CD14-positive monocyte (primary cell): ENCODE results near the gene MGLL. TPM values are rescaled to one million over a fixed set of nuclear protein-coding genes. Genes with fewer than 3 reads are reported as not detected.
A peak's percentile ranks its signal among the peaks of the same experiment; 100 is the strongest.

Experiments used
- DNase-seq, 3 donors: peaks; one replicate each; pipeline ENCODE4 v3.0.0-alpha.2; 2011 to 2022
- H2AFZ ChIP-seq: 2 replicates; pipeline ENCODE4 v1.6.0; 2012; ENCODE audit warnings: mild to moderate bottlenecking, low read depth, low read length, inconsistent platforms; ENCODE audit not compliant: insufficient read depth, poor library complexity, severe bottlenecking
- H3K27ac ChIP-seq, 2 donors: 1 replicate in 1 of 2; 2 replicates in 1 of 2; pipeline ENCODE4 v1.5.1; 2012 to 2013; ENCODE audit warnings: low read length in 2 of 2, control low read depth in 1 of 2, inconsistent platforms in 1 of 2, low read depth in 1 of 2, mild to moderate bottlenecking in 1 of 2
- H3K27me3 ChIP-seq, 2 donors: one replicate each; pipeline versions ENCODE4 v1.6.0 to v1.6.1; 2011 to 2013; ENCODE audit warnings: low read length in 2 of 2; ENCODE audit not compliant: control insufficient read depth in 2 of 2, insufficient read depth in 2 of 2
- H3K36me3 ChIP-seq, 2 donors: replicated peaks in 1 of 2; 1 replicate in 1 of 2; 2 replicates in 1 of 2; pipeline versions ENCODE4 v1.5.1 to v1.6.1; 2012 to 2013; ENCODE audit warnings: low read length in 2 of 2, control low read depth in 1 of 2, inconsistent platforms in 1 of 2, mild to moderate bottlenecking in 1 of 2; ENCODE audit not compliant: insufficient read depth in 2 of 2, control insufficient read depth in 1 of 2
- H3K4me1 ChIP-seq, 2 donors: 1 replicate in 1 of 2; 2 replicates in 1 of 2; pipeline versions ENCODE4 v1.5.1 to v1.6.1; 2012 to 2013; ENCODE audit warnings: low read length in 2 of 2, control low read depth in 1 of 2, inconsistent platforms in 1 of 2, mild to moderate bottlenecking in 1 of 2, moderate library complexity in 1 of 2; ENCODE audit not compliant: insufficient read depth in 2 of 2, control insufficient read depth in 1 of 2
- H3K4me2 ChIP-seq: replicated peaks from 2 replicates; pipeline ENCODE3; 2012; ENCODE audit warnings: low read length, moderate library complexity, mild to moderate bottlenecking; ENCODE audit not compliant: poor library complexity, severe bottlenecking; ENCODE audit errors: extremely low read depth
- H3K4me3 ChIP-seq, 3 experiments: fragments of 200-600 bp in 1 of 3; sonication (generic) in 1 of 3; replicated peaks in 1 of 3; 1 replicate in 2 of 3; 2 replicates in 1 of 3; pipeline ENCODE4 v1.5.1; 2011 to 2013; ENCODE audit warnings: low read length in 3 of 3, mild to moderate bottlenecking in 3 of 3, control low read depth in 2 of 3, low read depth in 2 of 3, inconsistent platforms in 1 of 3, moderate library complexity in 1 of 3
- H3K79me2 ChIP-seq: 2 replicates; pipeline ENCODE4 v1.6.0; 2012; ENCODE audit warnings: mild to moderate bottlenecking, control low read depth, inconsistent platforms, low read length, moderate library complexity; ENCODE audit not compliant: insufficient read depth
- H3K9ac ChIP-seq: 2 replicates; pipeline ENCODE4 v1.6.0; 2017; ENCODE audit warnings: low read length, mild to moderate bottlenecking; ENCODE audit not compliant: insufficient read depth, poor library complexity, severe bottlenecking
- H3K9me3 ChIP-seq, 2 donors: replicated peaks in 1 of 2; 1 replicate in 1 of 2; 2 replicates in 1 of 2; pipeline versions ENCODE4 v1.5.1 to v1.6.1; 2012 to 2013; ENCODE audit warnings: low read length in 2 of 2, control low read depth in 1 of 2; ENCODE audit not compliant: control insufficient read depth in 1 of 2, insufficient read depth in 1 of 2
- H4K20me1 ChIP-seq: 2 replicates; pipeline ENCODE4 v1.6.0; 2012; ENCODE audit warnings: mild to moderate bottlenecking, low read length, control low read depth, moderate library complexity; ENCODE audit not compliant: insufficient read depth
- H3K27ac Mint-ChIP-seq, 7 donors: one replicate each; pipeline ENCODE4 v1.8.0; 2020; ENCODE audit warnings: mild to moderate bottlenecking in 7 of 7, mixed read lengths in 7 of 7, moderate library complexity in 6 of 7, inconsistent platforms in 2 of 7
- H3K27me3 Mint-ChIP-seq, 3 donors: one replicate each; pipeline ENCODE4 v1.8.0; 2021 to 2022; ENCODE audit warnings: low read depth in 3 of 3, mild to moderate bottlenecking in 3 of 3, mixed read lengths in 3 of 3, moderate library complexity in 3 of 3, inconsistent platforms in 1 of 3
- H3K36me3 Mint-ChIP-seq, 2 donors: one replicate each; pipeline ENCODE4 v1.8.0; 2020; ENCODE audit warnings: mixed read lengths in 2 of 2, inconsistent platforms in 1 of 2, mild to moderate bottlenecking in 1 of 2
- H3K4me1 Mint-ChIP-seq: one replicate; pipeline ENCODE4 v1.8.0; 2020; ENCODE audit warnings: mild to moderate bottlenecking, mixed read lengths
- H3K4me3 Mint-ChIP-seq, 2 donors: one replicate each; pipeline ENCODE4 v1.8.0; 2020; ENCODE audit warnings: mild to moderate bottlenecking in 2 of 2, mixed read lengths in 2 of 2, moderate library complexity in 1 of 2
- H3K9me3 Mint-ChIP-seq, 7 donors: one replicate each; pipeline ENCODE4 v1.8.0; 2020 to 2022; ENCODE audit warnings: mixed read lengths in 7 of 7, mild to moderate bottlenecking in 6 of 7, moderate library complexity in 6 of 7, inconsistent platforms in 2 of 7
- CTCF ChIP-seq: fragments of 200-600 bp; IDR thresholded peaks from one replicate; pipeline ENCODE4 v1.8.0; 2022; ENCODE audit warnings: antibody characterized with exemption, mild to moderate bottlenecking
- WGBS: methylation state at CpG from one replicate; pipeline ENCODE4 v1.1.5; 2013; ENCODE audit warnings: missing lambda C conversion rate; ENCODE audit not compliant: insufficient coverage; 5-methylcytosine and 5-hydroxymethylcytosine counted together
- intact Hi-C, 2 donors: fragments of 100-400 bp; cut with micrococcal nuclease; formaldehyde crosslinking; loops; one replicate each; pipeline versions ENCODE4 v1.15.0 to v1.15.1; 2023
- polyA plus RNA-seq, 3 donors: library from polyadenylated mRNA; depleted of rRNA in 1 of 3; unstranded in 2 of 3; stranded (reverse) in 1 of 3; fragments of 300-500 nt in 2 of 3; fragments of >200 nt in 1 of 3; fragmentation: Illumina TruSeq in 2 of 3; gene quantifications; 1 replicate in 2 of 3; 2 replicates in 1 of 3; pipeline ENCODE4 v1.2.3, GENCODE V29; 2012 to 2021

Gene MGLL
- polyA plus RNA-seq, 3 donors: 4.4 to 10.0 (median 6.4) TPM

GRCh38 chr3:127805026-127805753 is 17.1 kb downstream of the MGLL start:
- H3K79me2 ChIP-seq: no peaks in the 10 kb centered on the region
- TF ChIP-seq CTCF: no peak
- H3K9ac ChIP-seq: no peak overlapping the region

GRCh38 chr3:127804141-127804540 is 18.2 kb downstream of the MGLL start:
- TF ChIP-seq CTCF: no peak
- Histone ChIP-seq H3K9me3 (no peaks in the 10 kb centered on the region), H3K4me1 (peaks cover 4 to 12% of the 10 kb centered on the region in 2 donors), H3K27ac (no peak overlapping the region), H3K79me2 (no peaks in the 10 kb centered on the region), H2AFZ (no peak overlapping the region), H3K27me3 (no peaks in the 10 kb centered on the region), H3K9ac (no peak overlapping the region), H3K4me2 (no peak overlapping the region), H3K4me3 (no peak overlapping the region), H4K20me1 (no peaks in the 10 kb centered on the region), H3K36me3 (no peaks in the 10 kb centered on the region)
- WGBS: 100% methylated on average over 8 of the region's 9 CpGs
- no peaks in the 10 kb centered on the region for H3K27me3 Mint-ChIP-seq
- H3K27ac Mint-ChIP-seq: peak overlapping the region in 1 of 7 donors; percentile 9
- DNase-seq: no peak
- H3K36me3 Mint-ChIP-seq: peaks cover 0 to 6% of the 10 kb centered on the region in 2 donors
- intact Hi-C loops: no loop called here
- no peak overlapping the region for H3K4me3 Mint-ChIP-seq
- H3K4me1 Mint-ChIP-seq: peaks cover 12% of the 10 kb centered on the region
- H3K9me3 Mint-ChIP-seq: no peaks in the 10 kb centered on the region

More at GRCh38 chr3:127805026-127805753, 17.1 kb downstream of the MGLL start:
- no peak for DNase-seq
- intact Hi-C loops: no loop called here
- 68% methylated on average over 5 of the region's 10 CpGs for WGBS
- Histone ChIP-seq H2AFZ (no peak overlapping the region), H3K27ac (no peak overlapping the region), H3K9me3 (no peaks in the 10 kb centered on the region), H3K4me2 (no peak overlapping the region), H3K36me3 (no peaks in the 10 kb centered on the region), H3K4me3 (no peak overlapping the region), H3K27me3 (no peaks in the 10 kb centered on the region), H3K4me1 (peaks cover 4 to 8% of the 10 kb centered on the region in 2 donors), H4K20me1 (no peaks in the 10 kb centered on the region)
- Mint-ChIP-seq H3K9me3 (no peaks in the 10 kb centered on the region), H3K36me3 (peaks cover under 1 to 5% of the 10 kb centered on the region in 2 donors), H3K4me3 (no peak overlapping the region), H3K27me3 (no peaks in the 10 kb centered on the region), H3K27ac (peak overlapping the region in 1 of 7 donors; percentile 2), H3K4me1 (peaks cover 8% of the 10 kb centered on the region)
